GM12892 (cell line): Measurements from ENCODE around the gene CD276.

Experiments
- DNase-seq: peaks from one replicate; pipeline ENCODE4 v3.0.0; 2011; ENCODE audit not compliant: insufficient read length
- FAIRE-seq: peaks from 2 replicates; lab custom pipeline; 2011; peaks lifted over from hg19 to GRCh38; lab: Jason Lieb, UNC
- POLR2A ChIP-seq: IDR thresholded peaks from 2 replicates; pipeline ENCODE4 v1.6.1; 2011; ENCODE audit warnings: low read depth, low read length, control low read depth
- POLR2AphosphoS5 ChIP-seq: IDR thresholded peaks from 2 replicates; pipeline ENCODE4 v1.6.1; 2011; ENCODE audit warnings: low read depth, low read length, control low read depth
- TAF1 ChIP-seq: IDR thresholded peaks from 2 replicates; pipeline ENCODE4 v1.6.1; 2011; ENCODE audit warnings: low read depth, mild to moderate bottlenecking, control low read depth, low read length, borderline replicate concordance

The CD276 gene

DNA sequence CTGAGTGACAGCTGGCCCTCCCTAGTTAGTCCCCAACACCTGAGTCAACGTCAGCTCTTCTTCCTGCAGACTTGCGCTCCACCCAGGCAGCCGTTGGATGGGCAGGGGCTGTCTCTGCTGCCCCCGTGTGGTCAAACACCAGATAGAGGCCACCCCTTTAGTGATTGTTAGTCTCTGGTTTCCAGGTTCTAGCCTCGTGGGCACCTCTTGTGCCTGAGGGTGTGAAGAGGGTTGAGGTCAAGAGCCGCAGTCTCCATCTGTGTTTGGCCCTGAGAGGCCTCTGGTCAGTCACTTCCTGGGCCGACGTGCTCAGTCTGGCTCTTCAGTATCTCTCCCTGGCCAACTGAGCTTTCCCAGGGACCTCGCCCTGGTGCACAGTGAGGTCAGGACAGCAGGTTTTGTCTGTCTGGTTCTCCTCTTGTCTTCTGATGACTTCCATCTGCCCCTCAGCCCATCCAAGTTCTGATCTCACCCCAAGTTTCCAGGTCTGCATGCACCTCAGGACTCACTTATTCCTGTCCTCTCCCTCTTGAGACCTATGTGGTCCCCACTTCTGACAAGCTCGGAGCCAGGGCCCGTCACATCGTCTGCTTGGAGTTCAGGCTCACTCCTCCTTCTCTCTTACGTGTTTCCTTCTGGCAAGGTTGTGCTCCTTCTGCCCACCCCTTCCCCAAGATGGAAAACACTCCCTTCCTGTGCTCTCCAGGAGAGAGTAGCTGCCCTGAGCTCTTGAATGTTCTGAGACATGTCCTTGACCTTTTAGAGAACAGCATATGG lies 20.9 kb downstream of the CD276 start:
- FAIRE-seq (peak; percentile 94), DNase-seq (peak; percentile 59)
- TF ChIP-seq POLR2A (no peak), TAF1 (no peak), POLR2AphosphoS5 (no peak)

DNA sequence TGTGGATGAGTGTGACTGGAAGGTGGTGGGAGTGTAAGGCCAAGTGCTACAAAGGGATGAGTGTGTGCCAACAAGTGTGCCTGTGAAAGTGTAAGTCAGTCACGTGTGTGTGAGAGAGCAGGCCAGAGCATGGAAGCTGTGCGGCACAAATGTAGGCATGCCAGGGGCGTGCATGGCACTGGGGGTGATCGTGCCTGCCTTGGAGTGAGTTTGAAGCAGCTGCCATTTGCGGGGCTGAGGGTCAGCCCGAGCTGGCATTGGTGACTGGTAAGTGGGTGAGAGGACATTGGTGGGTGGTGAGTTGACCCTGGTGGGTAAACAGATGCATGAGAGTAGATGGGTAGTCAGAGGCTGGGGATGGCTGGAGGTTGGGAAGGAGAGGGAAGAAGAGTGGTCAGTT lies 24.5 kb downstream of the CD276 start:
- DNase-seq = no peak
- TF ChIP-seq POLR2A (no peak), TAF1 (no peak), POLR2AphosphoS5 (no peak)
- FAIRE-seq = no peak

DNA sequence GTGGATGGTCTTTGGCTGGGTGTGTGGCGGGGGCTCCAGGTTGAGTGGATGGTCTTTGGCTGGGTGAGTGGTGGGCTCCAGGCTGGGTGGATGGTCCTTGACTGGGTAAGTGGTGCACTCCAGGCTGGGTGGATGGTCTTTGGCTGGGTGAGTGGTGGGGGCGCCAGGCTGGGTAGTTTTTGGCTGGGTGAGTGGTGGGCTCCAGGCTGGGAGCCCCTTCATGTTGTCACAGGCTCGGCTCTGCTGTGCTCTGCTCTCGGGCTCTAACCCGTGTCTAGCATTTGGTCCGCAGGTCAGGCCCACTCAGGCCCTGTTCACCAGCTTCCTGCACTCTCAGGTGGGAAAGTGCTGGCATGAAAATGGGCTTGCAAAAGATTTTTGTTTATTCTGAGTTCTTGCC lies 25.1 kb downstream of the CD276 start:
- TF ChIP-seq POLR2AphosphoS5 (no peak), POLR2A (no peak)
- FAIRE-seq (no peak), DNase-seq (no peak)

DNA sequence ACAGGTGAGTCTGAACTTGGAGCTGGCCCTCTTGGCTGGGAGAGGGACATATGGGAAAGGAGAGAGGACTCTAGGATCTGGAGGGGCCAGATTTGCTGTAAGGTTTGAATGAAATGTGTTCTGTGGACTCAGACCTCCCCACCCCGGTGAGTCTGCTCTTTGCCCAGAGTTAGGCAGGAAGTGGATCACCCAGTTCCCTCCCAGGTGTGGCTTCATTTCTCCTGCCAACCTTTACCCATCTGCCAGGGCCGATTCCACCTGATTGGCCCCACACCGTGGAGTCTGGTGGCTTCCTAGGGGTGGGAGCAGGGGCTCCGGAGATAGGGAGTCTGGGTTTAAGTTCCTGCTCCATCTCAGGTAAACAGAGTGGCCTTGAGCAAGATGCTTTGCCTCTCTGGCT lies 25.5 kb downstream of the CD276 start:
- FAIRE-seq = no peak
- no peak for DNase-seq
- TF ChIP-seq POLR2A = no peak
- no peak for TF ChIP-seq POLR2AphosphoS5
- no peak for TF ChIP-seq TAF1

DNA sequence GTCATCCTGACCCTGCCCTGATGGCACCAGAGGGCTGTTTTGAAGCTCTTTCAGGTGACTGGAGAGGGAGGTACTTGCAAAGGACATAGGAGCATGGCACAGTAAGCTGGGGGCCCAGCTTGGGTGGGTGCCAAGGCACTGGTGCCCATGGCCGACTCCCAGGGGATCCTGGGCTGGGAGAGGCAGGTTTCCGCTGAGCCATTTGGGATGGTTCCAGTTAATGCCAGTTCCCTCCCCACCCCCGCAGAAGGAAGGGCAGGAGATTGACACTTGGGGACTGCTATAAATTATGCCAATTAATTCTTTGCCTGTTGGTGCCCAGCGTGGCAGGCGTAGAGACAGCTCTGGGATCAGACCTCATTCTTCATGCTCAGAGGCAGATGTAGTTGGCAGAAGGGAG lies 26.1 kb downstream of the CD276 start:
- no peak for FAIRE-seq
- no peak for DNase-seq
- TF ChIP-seq TAF1 (no peak), POLR2A (no peak), POLR2AphosphoS5 (no peak)

DNA sequence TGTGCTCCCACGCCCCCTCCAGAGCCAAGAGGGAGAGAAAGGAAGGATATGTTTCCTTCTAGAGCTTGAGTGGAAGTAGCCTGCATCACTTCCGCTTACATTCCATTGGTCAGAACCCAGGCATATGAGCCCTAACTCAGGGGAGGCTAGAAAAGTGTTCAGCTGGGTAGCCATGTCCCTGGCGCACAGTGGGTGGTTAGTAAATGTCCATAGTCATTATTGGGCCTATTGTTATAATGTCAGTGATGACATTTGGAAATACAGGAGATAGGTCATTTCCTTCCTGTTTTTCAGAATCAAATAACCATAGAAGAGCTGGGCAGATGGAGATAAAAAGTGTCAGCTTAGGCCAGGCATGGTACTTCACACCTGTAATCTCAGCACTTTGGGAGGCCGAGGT lies 27.3 kb downstream of the CD276 start:
- no peak for FAIRE-seq

DNA sequence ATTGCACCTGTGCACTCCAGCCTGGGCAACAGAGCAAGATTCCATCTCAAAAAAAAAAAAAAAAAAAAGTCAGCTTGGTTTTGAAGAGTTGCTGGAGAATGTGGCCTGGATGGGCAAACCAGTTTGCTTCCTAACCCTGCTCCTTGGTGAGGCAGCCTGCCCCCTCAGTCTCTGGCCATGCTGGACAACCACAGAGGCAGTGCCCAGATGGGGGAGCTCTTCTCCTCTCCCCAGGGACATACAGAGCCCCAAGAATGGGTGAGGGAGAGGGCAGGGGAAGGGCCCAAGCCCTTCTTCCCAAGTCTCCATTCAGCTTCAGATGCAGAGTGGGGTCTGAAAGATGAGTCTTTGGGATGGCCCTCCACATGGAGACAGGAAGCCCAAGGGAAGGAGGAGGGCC lies 27.9 kb downstream of the CD276 start:
- TF ChIP-seq TAF1 (no peak), POLR2AphosphoS5 (no peak), POLR2A (no peak)
- FAIRE-seq (no peak), DNase-seq (no peak)

More for the DNA sequence above, 27.3 kb downstream of the CD276 start:
- DNase-seq = no peak
- TF ChIP-seq TAF1 = no peak
- no peak for TF ChIP-seq POLR2AphosphoS5
- no peak for TF ChIP-seq POLR2A

DNA sequence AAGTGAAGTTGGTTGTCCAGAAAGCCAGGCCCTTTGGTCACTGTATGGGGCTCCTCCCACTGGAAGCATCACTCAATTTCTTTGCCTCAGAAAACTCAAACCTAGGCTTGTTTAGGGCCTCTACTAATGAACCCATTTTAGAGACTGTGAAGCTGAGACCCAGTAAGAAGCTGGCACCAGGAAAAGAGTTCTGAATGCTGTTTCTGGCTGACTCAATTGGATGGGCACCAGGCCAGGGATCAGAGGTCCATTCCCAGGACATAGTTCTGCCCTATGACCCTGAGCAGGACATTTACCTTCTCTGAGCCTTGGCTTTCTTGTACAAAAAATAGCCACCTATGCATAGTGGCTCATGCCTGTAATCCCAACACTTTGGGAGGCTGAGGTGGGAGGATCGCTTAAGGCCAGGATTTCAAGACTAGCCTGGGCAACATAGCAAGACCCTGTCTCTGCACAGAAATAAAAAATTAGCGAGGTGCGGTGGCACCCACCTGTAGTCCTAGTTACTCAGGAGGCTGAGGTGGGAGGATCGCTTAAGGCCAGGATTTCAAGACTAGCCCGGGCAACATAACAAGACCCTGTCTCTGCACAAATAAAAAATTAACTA lies 30.6 kb downstream of the CD276 start:
- no peak for TF ChIP-seq TAF1
- no peak for TF ChIP-seq POLR2A
- no peak for TF ChIP-seq POLR2AphosphoS5
- DNase-seq = no peak
- no peak for FAIRE-seq

DNA sequence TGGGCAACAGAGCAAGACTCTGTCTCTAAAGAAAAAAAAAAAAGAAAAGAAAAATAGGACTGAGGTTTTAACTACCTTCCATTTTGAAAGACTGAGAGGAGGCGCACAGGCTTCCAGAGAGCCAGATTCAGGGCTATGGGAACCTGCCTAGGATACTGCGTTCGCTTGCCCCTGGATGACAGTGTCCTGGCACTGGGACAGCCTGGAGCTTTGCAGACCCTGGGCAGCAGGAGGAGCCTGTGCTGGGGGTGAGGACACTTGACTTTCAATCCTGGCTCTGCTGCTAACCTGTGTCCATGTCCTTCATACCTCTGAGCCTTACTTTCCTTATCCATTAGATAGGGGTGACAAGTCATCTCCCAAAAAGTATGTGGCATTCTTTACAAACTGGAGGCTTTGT lies 31.2 kb downstream of the CD276 start:
- DNase-seq (no peak), FAIRE-seq (no peak)
- TF ChIP-seq POLR2A (no peak), TAF1 (no peak), POLR2AphosphoS5 (no peak)

DNA sequence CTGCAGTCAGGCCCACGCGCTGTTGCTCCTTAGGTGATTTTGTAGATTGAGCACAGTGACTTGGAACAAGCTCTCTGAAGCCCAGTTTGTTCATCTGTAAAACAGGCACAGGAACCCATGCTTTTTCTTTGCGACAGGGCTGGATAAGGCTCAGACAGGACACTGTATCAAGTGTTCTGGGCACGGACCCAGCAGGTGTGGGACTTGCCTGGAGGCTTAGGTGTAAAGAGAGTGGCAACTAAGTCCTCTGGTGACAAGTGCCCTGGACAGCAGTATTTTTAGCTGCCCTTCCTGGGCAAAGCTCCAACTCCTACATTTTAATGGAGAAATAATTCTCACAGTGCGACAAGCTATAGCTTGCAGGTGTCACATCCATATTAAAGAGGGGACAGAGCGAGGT lies 32.2 kb downstream of the CD276 start:
- FAIRE-seq (no peak), DNase-seq (no peak)
- no peak for TF ChIP-seq TAF1
- TF ChIP-seq POLR2AphosphoS5 = no peak
- TF ChIP-seq POLR2A = no peak

DNA sequence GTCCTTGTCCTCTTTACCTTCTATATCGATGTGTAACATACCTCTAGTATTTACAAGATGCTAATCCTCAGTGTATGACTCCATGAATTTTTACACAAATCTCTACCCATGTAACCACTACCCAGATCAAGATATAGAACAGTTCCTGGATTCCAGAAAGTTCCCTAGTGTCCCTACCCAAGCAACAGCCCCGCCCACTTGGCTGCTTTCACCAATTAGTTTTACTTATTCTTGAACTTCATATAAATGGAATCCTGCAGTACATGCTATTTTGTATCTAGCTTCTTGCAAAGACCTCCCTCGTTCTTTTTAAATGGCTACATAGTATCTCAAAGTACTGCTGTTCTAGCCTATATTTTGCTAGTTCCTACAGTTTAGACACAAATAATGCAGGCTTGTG lies 33.0 kb downstream of the CD276 start:
- TF ChIP-seq POLR2A (no peak), TAF1 (no peak), POLR2AphosphoS5 (no peak)
- FAIRE-seq (no peak), DNase-seq (no peak)

DNA sequence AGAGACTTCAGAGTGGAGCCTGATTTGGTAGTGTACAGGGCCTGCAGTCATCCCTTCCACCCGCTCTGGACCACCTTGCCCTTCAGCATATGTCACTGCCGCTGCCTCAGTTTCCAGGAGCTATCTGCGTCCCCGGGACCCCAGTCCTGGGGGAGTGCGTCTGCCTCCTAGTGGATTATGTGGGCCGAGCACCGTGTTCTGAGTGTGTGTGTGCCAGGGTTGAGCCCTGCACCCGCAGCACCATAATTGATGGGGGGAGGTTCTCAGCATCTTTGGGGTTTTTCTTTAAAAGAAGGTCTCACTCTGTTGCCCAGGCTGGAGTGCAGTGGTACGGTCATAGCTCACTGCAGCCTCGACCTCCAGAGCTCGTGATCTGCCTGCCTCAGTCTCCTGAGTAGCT lies 33.6 kb downstream of the CD276 start:
- DNase-seq (no peak), FAIRE-seq (no peak)
- TF ChIP-seq POLR2A (no peak), POLR2AphosphoS5 (no peak), TAF1 (no peak)
